NT2/D1 (cell line): ENCODE data around the gene NDUFAF8.

Experiments used
- YY1 ChIP-seq: IDR thresholded peaks from 2 replicates; pipeline ENCODE4 v1.6.1; 2011; ENCODE audit not compliant: insufficient read length, insufficient read depth
- ZNF274 ChIP-seq: IDR thresholded peaks from 2 replicates; pipeline ENCODE4 v1.6.1; 2011; ENCODE audit warnings: mild to moderate bottlenecking, low read depth, low read length

DNA sequence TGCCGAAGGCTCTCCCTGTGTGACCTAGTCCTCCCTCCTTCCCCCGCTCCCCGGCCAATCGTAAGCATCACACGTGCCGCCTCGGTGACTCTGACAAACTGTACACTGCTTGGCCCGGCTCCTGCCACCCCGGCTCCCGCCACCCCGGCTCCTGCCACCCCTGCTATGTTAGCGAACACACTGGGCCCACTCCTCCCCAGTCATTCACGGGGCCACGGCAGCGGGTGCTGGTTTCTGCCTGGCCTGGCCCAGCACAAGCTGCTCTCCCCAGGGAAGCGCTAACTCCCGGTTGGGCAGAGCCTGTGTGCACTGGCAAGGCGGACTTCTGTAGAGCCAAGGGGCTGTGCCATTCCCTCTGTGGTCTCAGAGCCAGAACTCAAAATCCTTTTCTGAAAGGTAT lies 22.0 kb downstream of the NDUFAF8 start:
- TF ChIP-seq ZNF274 (no peak), YY1 (no peak)
